Measurements from ENCODE around the gene JADE1.

The JADE1 gene

DNA sequence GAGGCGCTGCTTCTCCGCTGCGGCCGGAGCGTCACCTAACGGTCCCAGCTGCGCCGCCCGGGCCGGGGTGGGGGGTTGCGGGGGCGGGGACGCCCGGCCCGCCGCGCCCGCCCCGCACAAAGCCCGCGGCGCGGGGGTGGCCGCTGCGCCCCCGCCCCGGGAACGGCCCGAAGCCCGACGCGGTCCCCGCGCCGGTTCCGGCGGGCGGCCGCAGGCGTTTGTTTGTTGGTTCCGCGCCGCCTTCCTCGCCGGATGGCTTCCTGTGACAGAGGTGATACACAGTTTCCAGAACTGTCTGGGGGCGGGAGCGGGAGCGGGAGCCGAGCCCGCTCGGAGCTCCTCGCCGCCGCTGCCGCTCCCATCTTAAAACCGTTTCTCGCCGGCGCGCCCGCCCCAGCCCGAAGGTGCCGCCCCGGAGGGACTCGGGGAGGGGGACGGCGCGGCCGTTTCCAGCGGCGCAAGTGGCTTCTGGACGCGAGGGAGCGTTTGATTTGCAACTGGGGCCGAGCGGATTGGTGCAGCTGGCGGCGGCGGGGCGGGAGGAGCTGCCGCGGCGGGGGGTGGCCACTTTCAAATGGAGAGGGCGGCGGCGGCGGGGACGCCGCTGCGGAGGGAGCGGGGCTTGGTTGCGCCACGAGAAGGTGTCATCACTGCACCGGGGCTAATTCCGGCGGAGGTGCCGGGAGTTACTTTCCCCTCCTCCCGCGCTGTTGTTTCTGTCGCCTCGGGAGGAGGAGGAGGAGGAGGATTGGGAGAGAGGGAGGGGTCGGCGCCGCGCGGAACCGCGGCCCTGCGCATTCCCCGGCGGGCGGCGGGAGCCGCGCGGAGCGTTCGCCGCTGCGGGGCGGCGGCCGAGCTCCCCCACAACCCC lies 2.3 kb downstream of the JADE1 start (continued):
- no peak for TF ChIP-seq ZFP41 (tag by site-specific recombination; IDR thresholded peaks at IDR 0.05; ENCODE audit: borderline replicate concordance)
- TF ChIP-seq ZNF707 (tag by site-specific recombination; IDR thresholded peaks at IDR 0.05), result no peak
- no peak for TF ChIP-seq ZNF544 (tag by site-specific recombination; IDR thresholded peaks at IDR 0.05)
- TF ChIP-seq ZNF654 (tag by site-specific recombination; IDR thresholded peaks at IDR 0.05; ENCODE audit: low read depth), result no peak
- no peak for TF ChIP-seq ZNF433 (tag by site-specific recombination; IDR thresholded peaks at IDR 0.05; ENCODE audit: low read depth)
- no peak for TF ChIP-seq ZNF677 (tag by site-specific recombination; IDR thresholded peaks at IDR 0.05)
- TF ChIP-seq KLF7 (tag by site-specific recombination; IDR thresholded peaks at IDR 0.05; ENCODE audit: borderline replicate concordance), result peak; percentile 67
- no peak for TF ChIP-seq ZFP69B (tag by site-specific recombination; IDR thresholded peaks at IDR 0.05)
- TF ChIP-seq ZNF148 (tag by site-specific recombination; IDR thresholded peaks at IDR 0.05; ENCODE audit: borderline replicate concordance), result no peak
- TF ChIP-seq ZNF350 (tag by site-specific recombination; IDR thresholded peaks at IDR 0.05), result no peak
- no peak for TF ChIP-seq ZNF530 (tag by site-specific recombination; IDR thresholded peaks at IDR 0.05; ENCODE audit: low read depth)
- no peak for TF ChIP-seq ZNF521 (tag by site-specific recombination; IDR thresholded peaks at IDR 0.05)
- TF ChIP-seq, protein P1, sequence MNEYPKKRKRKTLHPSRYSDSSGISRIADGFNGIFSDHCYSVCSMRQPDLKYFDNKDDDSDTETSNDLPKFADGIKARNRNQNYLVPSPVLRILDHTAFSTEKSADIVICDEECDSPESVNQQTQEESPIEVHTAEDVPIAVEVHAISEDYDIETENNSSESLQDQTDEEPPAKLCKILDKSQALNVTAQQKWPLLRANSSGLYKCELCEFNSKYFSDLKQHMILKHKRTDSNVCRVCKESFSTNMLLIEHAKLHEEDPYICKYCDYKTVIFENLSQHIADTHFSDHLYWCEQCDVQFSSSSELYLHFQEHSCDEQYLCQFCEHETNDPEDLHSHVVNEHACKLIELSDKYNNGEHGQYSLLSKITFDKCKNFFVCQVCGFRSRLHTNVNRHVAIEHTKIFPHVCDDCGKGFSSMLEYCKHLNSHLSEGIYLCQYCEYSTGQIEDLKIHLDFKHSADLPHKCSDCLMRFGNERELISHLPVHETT (tag by site-specific recombination; IDR thresholded peaks at IDR 0.05), result no peak; the same call in 1 of the 2 replicates
- TF ChIP-seq SCRT1 (tag by site-specific recombination; IDR thresholded peaks at IDR 0.05; ENCODE audit: borderline replicate concordance), result no peak
- TF ChIP-seq ZNF311 (tag by site-specific recombination; IDR thresholded peaks at IDR 0.05; ENCODE audit: borderline replicate concordance), result no peak
- TF ChIP-seq TRIM28 (IDR thresholded peaks at IDR 0.05; ENCODE audit: borderline replicate concordance, low read length), result no peak
- no peak for TF ChIP-seq ZNF2 (tag by site-specific recombination; IDR thresholded peaks at IDR 0.05)
- TF ChIP-seq OSR2 (tag by site-specific recombination; IDR thresholded peaks at IDR 0.05), result peak; percentile 86
- TF ChIP-seq ZNF792 (tag by site-specific recombination; IDR thresholded peaks at IDR 0.05), result no peak
- peak; percentile 91 for TF ChIP-seq PRDM10 (tag by site-specific recombination; IDR thresholded peaks at IDR 0.05)
- TF ChIP-seq ZNF121 (tag by site-specific recombination; IDR thresholded peaks at IDR 0.05), result no peak
- TF ChIP-seq, protein P2, sequence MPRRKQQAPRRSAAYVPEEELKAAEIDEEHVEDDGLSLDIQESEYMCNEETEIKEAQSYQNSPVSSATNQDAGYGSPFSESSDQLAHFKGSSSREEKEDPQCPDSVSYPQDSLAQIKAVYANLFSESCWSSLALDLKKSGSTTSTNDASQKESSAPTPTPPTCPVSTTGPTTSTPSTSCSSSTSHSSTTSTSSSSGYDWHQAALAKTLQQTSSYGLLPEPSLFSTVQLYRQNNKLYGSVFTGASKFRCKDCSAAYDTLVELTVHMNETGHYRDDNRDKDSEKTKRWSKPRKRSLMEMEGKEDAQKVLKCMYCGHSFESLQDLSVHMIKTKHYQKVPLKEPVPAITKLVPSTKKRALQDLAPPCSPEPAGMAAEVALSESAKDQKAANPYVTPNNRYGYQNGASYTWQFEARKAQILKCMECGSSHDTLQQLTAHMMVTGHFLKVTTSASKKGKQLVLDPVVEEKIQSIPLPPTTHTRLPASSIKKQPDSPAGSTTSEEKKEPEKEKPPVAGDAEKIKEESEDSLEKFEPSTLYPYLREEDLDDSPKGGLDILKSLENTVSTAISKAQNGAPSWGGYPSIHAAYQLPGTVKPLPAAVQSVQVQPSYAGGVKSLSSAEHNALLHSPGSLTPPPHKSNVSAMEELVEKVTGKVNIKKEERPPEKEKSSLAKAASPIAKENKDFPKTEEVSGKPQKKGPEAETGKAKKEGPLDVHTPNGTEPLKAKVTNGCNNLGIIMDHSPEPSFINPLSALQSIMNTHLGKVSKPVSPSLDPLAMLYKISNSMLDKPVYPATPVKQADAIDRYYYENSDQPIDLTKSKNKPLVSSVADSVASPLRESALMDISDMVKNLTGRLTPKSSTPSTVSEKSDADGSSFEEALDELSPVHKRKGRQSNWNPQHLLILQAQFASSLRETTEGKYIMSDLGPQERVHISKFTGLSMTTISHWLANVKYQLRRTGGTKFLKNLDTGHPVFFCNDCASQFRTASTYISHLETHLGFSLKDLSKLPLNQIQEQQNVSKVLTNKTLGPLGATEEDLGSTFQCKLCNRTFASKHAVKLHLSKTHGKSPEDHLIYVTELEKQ (tag by site-specific recombination; IDR thresholded peaks at IDR 0.05; ENCODE audit: borderline replicate concordance), result no peak
- TF ChIP-seq GLI2 (tag by site-specific recombination; IDR thresholded peaks at IDR 0.05; ENCODE audit: borderline replicate concordance, low read depth), result no peak
- no peak for TF ChIP-seq ZNF416 (tag by site-specific recombination; IDR thresholded peaks at IDR 0.05)
- TF ChIP-seq ZNF146 (tag by site-specific recombination; IDR thresholded peaks at IDR 0.05), result no peak
- TF ChIP-seq ZNF138 (tag by site-specific recombination; IDR thresholded peaks at IDR 0.05; ENCODE audit: borderline replicate concordance), result no peak
- TF ChIP-seq SCRT2 (tag by site-specific recombination; IDR thresholded peaks at IDR 0.05), result no peak
- TF ChIP-seq KLF10 (tag by site-specific recombination; IDR thresholded peaks at IDR 0.05), result peak; percentile 58

Data from HEK293 (cell line).